NCI-H146 (cell line): ENCODE results near the gene MCTP1.
A peak's percentile ranks its signal among the peaks of the same experiment; 100 is the strongest.

ENCODE experiments used
- DNase-seq: peaks from one replicate; lab custom pipeline; 2025; lab: John Stamatoyannopoulos, UW

Gene MCTP1

GRCh38 chr5:95284572-95285408 is at the start of gene MCTP1:
Gene MCTP1 (minus strand): TSS chr5:95285094.
- DNase-seq: peak; percentile 80

GRCh38 chr5:95332158-95332557 is 47.3 kb upstream of the MCTP1 start:
- DNase-seq: no peak

- DNase-seq: no peak
These were observed 46.5 kb upstream of the MCTP1 start for GRCh38 chr5:95331358-95331757.

- DNase-seq: no peak
These were observed 42.3 kb upstream of the MCTP1 start for GRCh38 chr5:95327211-95327610.

- DNase-seq: no peak
These were observed 32.8 kb upstream of the MCTP1 start for GRCh38 chr5:95317687-95318086.

- DNase-seq: no peak
These were observed 32.2 kb upstream of the MCTP1 start for GRCh38 chr5:95317085-95317484.

- DNase-seq: no peak
These were observed 19.8 kb upstream of the MCTP1 start for GRCh38 chr5:95304711-95305110.

GRCh38 chr5:95298651-95299050 is 13.8 kb upstream of the MCTP1 start:
- no peak for DNase-seq

GRCh38 chr5:95296291-95296690 is 11.4 kb upstream of the MCTP1 start:
- DNase-seq: no peak

GRCh38 chr5:95285409-95285755 is 488 bp upstream of the MCTP1 start:
- no peak for DNase-seq

- DNase-seq: peak; percentile 79
These were observed 928 bp downstream of the MCTP1 start for GRCh38 chr5:95283761-95284571.

GRCh38 chr5:95283022-95283615 is 1.8 kb downstream of the MCTP1 start:
- DNase-seq: peak; percentile 37

GRCh38 chr5:95281226-95281625 is 3.7 kb downstream of the MCTP1 start:
- no peak for DNase-seq

- no peak for DNase-seq
These were observed 4.3 kb downstream of the MCTP1 start for GRCh38 chr5:95280401-95281095.

GRCh38 chr5:95274011-95274410 is 10.9 kb downstream of the MCTP1 start:
- no peak for DNase-seq

GRCh38 chr5:95272316-95272929 is 12.5 kb downstream of the MCTP1 start:
- DNase-seq: no peak

- DNase-seq: no peak
These were observed 21.8 kb downstream of the MCTP1 start for GRCh38 chr5:95262933-95263660.

GRCh38 chr5:95261437-95262175 is 23.3 kb downstream of the MCTP1 start:
- peak; percentile 0 for DNase-seq

- DNase-seq: no peak
These were observed 27.9 kb downstream of the MCTP1 start for GRCh38 chr5:95256991-95257390.

- DNase-seq: no peak
These were observed 28.4 kb downstream of the MCTP1 start for GRCh38 chr5:95256446-95256845.
